K562 (cell line): ENCODE results near the gene CAPN2. TPM values are rescaled to one million over a fixed set of nuclear protein-coding genes. Genes with fewer than 3 reads are reported as not detected.

Experiments used
- CEBPG ChIP-seq, 3 experiments: fragments of 200-800 bp in 1 of 3; sonication (Bioruptor generic) in 1 of 3; sonication (generic) in 1 of 3; formaldehyde crosslinking in 1 of 3; IDR thresholded peaks in 2 of 3; conservative IDR thresholded peaks in 1 of 3; 2 replicates each; pipeline versions ENCODE4 v1.6.1 to v1.8.0; 2016 to 2022; ENCODE audit warnings: missing compliant biosample characterization in 2 of 3, missing genetic modification characterization in 2 of 3, mild to moderate bottlenecking in 1 of 3, missing genetic modification reagents in 1 of 3
- DDX20 ChIP-seq: fragments of 450-650 bp; IDR thresholded peaks from 2 replicates; pipeline ENCODE4 v1.6.1; 2016; ENCODE audit warnings: missing genetic modification characterization, low read depth, mild to moderate bottlenecking, missing compliant biosample characterization, moderate library complexity
- FUS ChIP-seq: fragments of 200-400 bp; formaldehyde crosslinking; optimal IDR thresholded peaks from 2 replicates; pipeline ENCODE3; 2017; ENCODE audit warnings: low read depth, low read length
- HLTF ChIP-seq: fragments of 450-650 bp; IDR thresholded peaks from 2 replicates; pipeline ENCODE4 v1.6.1; 2016
- KLF16 ChIP-seq: IDR thresholded peaks from 2 replicates; pipeline ENCODE4 v1.6.1; 2016; ENCODE audit warnings: antibody characterized with exemption
- MYNN ChIP-seq, 2 experiments: sonication (generic); formaldehyde crosslinking in 1 of 2; IDR thresholded peaks; 2 replicates each; pipeline versions ENCODE4 v1.5.0 to v1.6.1; 2016 to 2020; ENCODE audit warnings: antibody characterized with exemption in 1 of 2, missing genetic modification reagents in 1 of 2
- NBN ChIP-seq: fragments of 450-650 bp; IDR thresholded peaks from 2 replicates; pipeline ENCODE4 v1.6.1; 2016; ENCODE audit warnings: low read depth, mild to moderate bottlenecking
- NFE2 ChIP-seq: IDR thresholded peaks from 2 replicates; pipeline ENCODE4 v1.6.1; 2014; ENCODE audit warnings: antibody characterized with exemption, low read depth
- PHF8 ChIP-seq: fragments of 200-600 bp; sonication (generic); IDR thresholded peaks from 2 replicates; pipeline ENCODE4 v1.6.1; 2012; ENCODE audit warnings: mixed run types, mild to moderate bottlenecking, inconsistent platforms, low read length, moderate library complexity, borderline replicate concordance
- RHOXF2B ChIP-seq: fragments of 250-450 bp; sonication (Bioruptor Pico); conservative IDR thresholded peaks from 2 replicates; pipeline ENCODE4 v1.5.1; 2021
- TAF1 ChIP-seq: IDR thresholded peaks from 2 replicates; pipeline ENCODE4 v1.6.1; 2011; ENCODE audit warnings: mild to moderate bottlenecking, low read length, moderate library complexity; ENCODE audit not compliant: insufficient read depth, control insufficient read depth, severe bottlenecking; ENCODE audit errors: extremely low read depth
- TAF15 ChIP-seq: fragments of 200-400 bp; formaldehyde crosslinking; IDR thresholded peaks from 2 replicates; pipeline ENCODE4 v1.6.1; 2017; ENCODE audit warnings: mild to moderate bottlenecking, low read depth, low read length, moderate library complexity
- TARDBP ChIP-seq: fragments of 450-650 bp; IDR thresholded peaks from 2 replicates; pipeline ENCODE4 v1.6.1; 2016
- U2AF1 ChIP-seq: fragments of 200-400 bp; formaldehyde crosslinking; optimal IDR thresholded peaks from 2 replicates; pipeline ENCODE3; 2017; ENCODE audit warnings: mild to moderate bottlenecking, low read depth, low read length, moderate library complexity
- UBTF ChIP-seq, 2 experiments: IDR thresholded peaks; 2 replicates each; pipeline ENCODE4 v1.6.1; 2012; ENCODE audit warnings: improper control_type of control experiment in 2 of 2, low read depth in 2 of 2, low read length in 2 of 2, borderline replicate concordance in 1 of 2
- ZZZ3 ChIP-seq: fragments of 450-650 bp; IDR thresholded peaks from 2 replicates; pipeline ENCODE4 v1.6.1; 2016; ENCODE audit warnings: antibody characterized with exemption, mild to moderate bottlenecking, moderate library complexity
- polyA plus RNA-seq, 8 experiments: library from polyadenylated mRNA; depleted of rRNA in 4 of 8; stranded (reverse) in 5 of 8; unstranded in 3 of 8; fragments of >200 nt; fragmentation: Nextera tagmentation in 2 of 8; fragmentation: Illumina TruSeq in 1 of 8; extraction: Ambion mirVana in 2 of 8; extraction: Trizol in 1 of 8; gene quantifications; 2 replicates each; pipeline versions ENCODE4 v1.2.1 to v1.2.3, GENCODE V29; 2011 to 2014; ENCODE audit warnings: inconsistent platforms in 1 of 8, missing spikeins in 1 of 8
- total RNA-seq, 7 experiments: library from RNA; depleted of rRNA in 6 of 7; stranded (reverse); fragments of >200 nt in 6 of 7; fragmentation: Illumina TruSeq in 2 of 7; extraction: Trizol in 2 of 7; gene quantifications; 2 replicates each; pipeline versions ENCODE4 v1.2.1 to v1.2.3, GENCODE V29; 2011 to 2021; ENCODE audit warnings: low replicate concordance in 1 of 7
- TF ChIP-seq, protein P1 (sequence below): fragments of 450-650 bp; IDR thresholded peaks from 2 replicates; pipeline ENCODE4 v1.6.1; 2016; ENCODE audit warnings: mild to moderate bottlenecking
- TF ChIP-seq, protein P2 (sequence below), 2 experiments: fragments of 450-650 bp; conservative IDR thresholded peaks; 2 replicates each; pipeline ENCODE4 v1.6.1; 2017; ENCODE audit warnings: mild to moderate bottlenecking in 2 of 2, moderate library complexity in 2 of 2
- TF ChIP-seq, protein P3 (sequence below): fragments of 250-450 bp; sonication (Bioruptor Pico); IDR thresholded peaks from 2 replicates; pipeline ENCODE4 v1.4.0; 2020

The CAPN2 gene
- total and polyA plus RNA-seq, 9 of the 15 experiments (the other 6 are each of a cell fraction or from before 2014, with no cell fraction given): 24.6 to 157 (median 101) TPM

- TF ChIP-seq TAF1 (no peak), DDX20 (no peak), U2AF1 (no peak), ZZZ3 (no peak), MYNN (IDR thresholded peaks at IDR 0.05) (no peak; the same call in none of the 2 replicates), MYNN (CRISPR knock-in tag; IDR thresholded peaks at IDR 0.05) (no peak), RHOXF2B (CRISPR knock-in tag) (no peak), KLF16 (no peak), FUS (no peak), UBTF (IDR thresholded peaks at IDR 0.05; ENCODE audit: borderline replicate concordance in 1 of 2, low read depth in 2 of 2, low read length in 2 of 2) (peak; percentile 38 to 79; a peak in 2 of 4 replicates), PHF8 (no peak), TAF15 (no peak), CEBPG (CRISPR knock-in tag; IDR thresholded peaks at IDR 0.05) (no peak), CEBPG (tag; conservative IDR thresholded peaks at IDR 0.05 in 1 of 2, IDR thresholded peaks at IDR 0.05 in 1 of 2) (peak in 1 of 2 experiments; percentile 12; a peak in 1 of 4 replicates), HLTF (peak; percentile 60), TARDBP (no peak; the same call in 1 of the 2 replicates), NBN (peak; percentile 69), NFE2 (peak; percentile 86)
- TF ChIP-seq, protein P1, sequence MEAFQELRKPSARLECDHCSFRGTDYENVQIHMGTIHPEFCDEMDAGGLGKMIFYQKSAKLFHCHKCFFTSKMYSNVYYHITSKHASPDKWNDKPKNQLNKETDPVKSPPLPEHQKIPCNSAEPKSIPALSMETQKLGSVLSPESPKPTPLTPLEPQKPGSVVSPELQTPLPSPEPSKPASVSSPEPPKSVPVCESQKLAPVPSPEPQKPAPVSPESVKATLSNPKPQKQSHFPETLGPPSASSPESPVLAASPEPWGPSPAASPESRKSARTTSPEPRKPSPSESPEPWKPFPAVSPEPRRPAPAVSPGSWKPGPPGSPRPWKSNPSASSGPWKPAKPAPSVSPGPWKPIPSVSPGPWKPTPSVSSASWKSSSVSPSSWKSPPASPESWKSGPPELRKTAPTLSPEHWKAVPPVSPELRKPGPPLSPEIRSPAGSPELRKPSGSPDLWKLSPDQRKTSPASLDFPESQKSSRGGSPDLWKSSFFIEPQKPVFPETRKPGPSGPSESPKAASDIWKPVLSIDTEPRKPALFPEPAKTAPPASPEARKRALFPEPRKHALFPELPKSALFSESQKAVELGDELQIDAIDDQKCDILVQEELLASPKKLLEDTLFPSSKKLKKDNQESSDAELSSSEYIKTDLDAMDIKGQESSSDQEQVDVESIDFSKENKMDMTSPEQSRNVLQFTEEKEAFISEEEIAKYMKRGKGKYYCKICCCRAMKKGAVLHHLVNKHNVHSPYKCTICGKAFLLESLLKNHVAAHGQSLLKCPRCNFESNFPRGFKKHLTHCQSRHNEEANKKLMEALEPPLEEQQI: no peak
- TF ChIP-seq, protein P2, sequence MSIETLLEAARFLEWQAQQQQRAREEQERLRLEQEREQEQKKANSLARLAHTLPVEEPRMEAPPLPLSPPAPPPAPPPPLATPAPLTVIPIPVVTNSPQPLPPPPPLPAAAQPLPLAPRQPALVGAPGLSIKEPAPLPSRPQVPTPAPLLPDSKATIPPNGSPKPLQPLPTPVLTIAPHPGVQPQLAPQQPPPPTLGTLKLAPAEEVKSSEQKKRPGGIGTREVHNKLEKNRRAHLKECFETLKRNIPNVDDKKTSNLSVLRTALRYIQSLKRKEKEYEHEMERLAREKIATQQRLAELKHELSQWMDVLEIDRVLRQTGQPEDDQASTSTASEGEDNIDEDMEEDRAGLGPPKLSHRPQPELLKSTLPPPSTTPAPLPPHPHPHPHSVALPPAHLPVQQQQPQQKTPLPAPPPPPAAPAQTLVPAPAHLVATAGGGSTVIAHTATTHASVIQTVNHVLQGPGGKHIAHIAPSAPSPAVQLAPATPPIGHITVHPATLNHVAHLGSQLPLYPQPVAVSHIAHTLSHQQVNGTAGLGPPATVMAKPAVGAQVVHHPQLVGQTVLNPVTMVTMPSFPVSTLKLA (conservative IDR thresholded peaks at IDR 0.05): peak in 1 of 2 experiments; percentile 40; a peak in 1 of 4 replicates
- TF ChIP-seq, protein P3, sequence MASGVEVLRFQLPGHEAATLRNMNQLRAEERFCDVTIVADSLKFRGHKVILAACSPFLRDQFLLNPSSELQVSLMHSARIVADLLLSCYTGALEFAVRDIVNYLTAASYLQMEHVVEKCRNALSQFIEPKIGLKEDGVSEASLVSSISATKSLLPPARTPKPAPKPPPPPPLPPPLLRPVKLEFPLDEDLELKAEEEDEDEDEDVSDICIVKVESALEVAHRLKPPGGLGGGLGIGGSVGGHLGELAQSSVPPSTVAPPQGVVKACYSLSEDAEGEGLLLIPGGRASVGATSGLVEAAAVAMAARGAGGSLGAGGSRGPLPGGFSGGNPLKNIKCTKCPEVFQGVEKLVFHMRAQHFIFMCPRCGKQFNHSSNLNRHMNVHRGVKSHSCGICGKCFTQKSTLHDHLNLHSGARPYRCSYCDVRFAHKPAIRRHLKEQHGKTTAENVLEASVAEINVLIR: no peak
Observed at GRCh38 chr1:223776075-223776814, 63.9 kb downstream of the CAPN2 start (continued).
